Mesenchymal stem cell (in vitro differentiated cells and primary cell): ENCODE measurements around the gene MNS1.

Source experiments
- DNase-seq: peaks from one replicate; pipeline ENCODE4 v3.0.0-alpha.2; 2013
- H2AFZ ChIP-seq: one replicate; pipeline ENCODE4 v1.6.1; 2013; ENCODE audit warnings: low read depth, mild to moderate bottlenecking, control low read depth, inconsistent platforms, low read length, moderate library complexity
- H2AK5ac ChIP-seq: 2 replicates; pipeline ENCODE4 v1.6.1; 2013; ENCODE audit warnings: low read length, moderate library complexity, mild to moderate bottlenecking, inconsistent platforms; ENCODE audit not compliant: severe bottlenecking
- H2BK120ac ChIP-seq: one replicate; pipeline ENCODE4 v1.6.1; 2013; ENCODE audit warnings: low read depth, mild to moderate bottlenecking, inconsistent platforms, low read length, moderate library complexity
- H2BK12ac ChIP-seq, 2 experiments: one replicate each; pipeline ENCODE4 v1.6.1; 2013; ENCODE audit warnings: inconsistent platforms in 2 of 2, low read length in 2 of 2, mild to moderate bottlenecking in 2 of 2, moderate library complexity in 2 of 2, control low read depth in 1 of 2
- H2BK15ac ChIP-seq: one replicate; pipeline ENCODE4 v1.6.1; 2013; ENCODE audit warnings: mild to moderate bottlenecking, low read depth, inconsistent platforms; ENCODE audit not compliant: poor library complexity, severe bottlenecking
- H2BK5ac ChIP-seq: 2 replicates; pipeline ENCODE4 v1.6.1; 2013; ENCODE audit warnings: low read depth, mild to moderate bottlenecking, low read length, control low read depth, inconsistent platforms; ENCODE audit not compliant: poor library complexity, severe bottlenecking
- H3K14ac ChIP-seq, 2 experiments: one replicate each; pipeline ENCODE4 v1.6.1; 2013; ENCODE audit warnings: inconsistent platforms in 2 of 2, low read length in 2 of 2, control low read depth in 1 of 2, mild to moderate bottlenecking in 1 of 2, moderate library complexity in 1 of 2
- H3K18ac ChIP-seq, 2 experiments: one replicate each; pipeline ENCODE4 v1.6.1; 2013; ENCODE audit warnings: inconsistent platforms in 2 of 2, low read length in 2 of 2, control low read depth in 1 of 2, low read depth in 1 of 2, mild to moderate bottlenecking in 1 of 2
- H3K23ac ChIP-seq, 2 experiments: one replicate each; pipeline ENCODE4 v1.6.1; 2013; ENCODE audit warnings: inconsistent platforms in 2 of 2, low read length in 2 of 2, mild to moderate bottlenecking in 2 of 2, moderate library complexity in 2 of 2, control low read depth in 1 of 2
- H3K27ac ChIP-seq: 2 replicates; pipeline ENCODE4 v1.5.1; 2013; ENCODE audit warnings: mild to moderate bottlenecking, moderate library complexity, low read length, control low read depth, inconsistent platforms; ENCODE audit not compliant: poor library complexity, severe bottlenecking
- H3K27me3 ChIP-seq, 2 experiments: 2 replicates each; pipeline versions ENCODE4 v1.6.1 to v1.7.0; 2013; ENCODE audit warnings: low read length in 2 of 2, mild to moderate bottlenecking in 2 of 2, moderate library complexity in 2 of 2, control low read depth in 1 of 2, inconsistent platforms in 1 of 2; ENCODE audit not compliant: control insufficient read depth in 1 of 2, insufficient read depth in 1 of 2
- H3K36me3 ChIP-seq, 2 experiments: 2 replicates each; pipeline versions ENCODE4 v1.6.1 to v1.7.0; 2013; ENCODE audit warnings: low read length in 2 of 2, control low read depth in 1 of 2, inconsistent platforms in 1 of 2, low read depth in 1 of 2, mild to moderate bottlenecking in 1 of 2; ENCODE audit not compliant: insufficient read depth in 2 of 2, control insufficient read depth in 1 of 2
- H3K4ac ChIP-seq, 2 experiments: one replicate each; pipeline ENCODE4 v1.6.1; 2013; ENCODE audit warnings: inconsistent platforms in 2 of 2, low read length in 2 of 2, mild to moderate bottlenecking in 2 of 2, moderate library complexity in 2 of 2, control low read depth in 1 of 2, low read depth in 1 of 2
- H3K4me1 ChIP-seq: 2 replicates; pipeline ENCODE4 v1.6.1; 2013; ENCODE audit warnings: low read depth, low read length, control low read depth; ENCODE audit not compliant: control insufficient read depth, insufficient read depth
- H3K4me2 ChIP-seq: 2 replicates; pipeline ENCODE4 v1.6.1; 2013; ENCODE audit warnings: low read length, mild to moderate bottlenecking, inconsistent platforms; ENCODE audit not compliant: poor library complexity, severe bottlenecking
- H3K4me3 ChIP-seq, 2 experiments: 2 replicates each; pipeline versions ENCODE4 v1.5.1 to v1.7.0; 2013; ENCODE audit warnings: low read length in 2 of 2, mild to moderate bottlenecking in 2 of 2, control low read depth in 1 of 2, low read depth in 1 of 2; ENCODE audit not compliant: insufficient read depth in 1 of 2
- H3K79me1 ChIP-seq: replicated peaks from 2 replicates; pipeline ENCODE4 v1.6.1; 2013; ENCODE audit warnings: mild to moderate bottlenecking, control low read depth, low read length, inconsistent platforms; ENCODE audit not compliant: poor library complexity, severe bottlenecking
- H3K9ac ChIP-seq: 2 replicates; pipeline ENCODE4 v1.7.0; 2013; ENCODE audit warnings: mild to moderate bottlenecking, low read length, moderate library complexity
- H3K9me3 ChIP-seq: 2 replicates; pipeline ENCODE4 v1.7.0; 2013; ENCODE audit warnings: mild to moderate bottlenecking, low read length; ENCODE audit not compliant: control insufficient read depth
- H4K8ac ChIP-seq: one replicate; pipeline ENCODE4 v1.6.1; 2013; ENCODE audit warnings: inconsistent platforms, mild to moderate bottlenecking, low read length, moderate library complexity
- H4K91ac ChIP-seq: one replicate; pipeline ENCODE4 v1.6.1; 2013; ENCODE audit warnings: mild to moderate bottlenecking, low read length, inconsistent platforms
- whole genome bisulfite sequencing: methylation state at CpG from one replicate; pipeline ENCODE4 v1.1.7; 2013; ENCODE audit warnings: mixed read lengths; 5-methylcytosine and 5-hydroxymethylcytosine counted together

MNS1 gene

GRCh38 chr15:56393277-56393676 lies 71.7 kb downstream of the MNS1 start:
- H2BK15ac ChIP-seq, result no peak overlapping the region
- no peak overlapping the region for H3K4me2 ChIP-seq
- WGBS, result 88% methylated on average over 1 of the region's 1 CpG
- no peaks in the 10 kb centered on the region for H3K27me3 ChIP-seq
- H3K4me3 ChIP-seq, result no peak overlapping the region
- no peak overlapping the region for H2BK12ac ChIP-seq
- no peak overlapping the region for H3K23ac ChIP-seq
- H2BK120ac ChIP-seq, result no peak overlapping the region
- H3K4ac ChIP-seq, result no peak overlapping the region
- no peak overlapping the region for H2AFZ ChIP-seq
- no peak overlapping the region for H4K8ac ChIP-seq
- no peak overlapping the region for H3K14ac ChIP-seq
- no peaks in the 10 kb centered on the region for H3K36me3 ChIP-seq
- no peak overlapping the region for H3K9ac ChIP-seq
- no peak for DNase-seq
- no peak overlapping the region for H3K27ac ChIP-seq
- no peak overlapping the region for H3K18ac ChIP-seq
- no peak overlapping the region for H4K91ac ChIP-seq
- H2BK5ac ChIP-seq, result no peak overlapping the region
- H2AK5ac ChIP-seq, result no peak overlapping the region
- H3K9me3 ChIP-seq, result no peaks in the 10 kb centered on the region
- H3K4me1 ChIP-seq, result no peaks in the 10 kb centered on the region
- no peaks in the 10 kb centered on the region for H3K79me1 ChIP-seq

GRCh38 chr15:56390739-56391267 lies 74.1 kb downstream of the MNS1 start:
- 86% methylated on average over 1 of the region's 2 CpGs for WGBS
- H3K9ac ChIP-seq, result no peak overlapping the region
- DNase-seq, result no peak
- no peak overlapping the region for H4K8ac ChIP-seq
- no peak overlapping the region for H2BK5ac ChIP-seq
- no peaks in the 10 kb centered on the region for H3K4me1 ChIP-seq
- no peak overlapping the region for H3K18ac ChIP-seq
- no peak overlapping the region for H3K4me2 ChIP-seq
- H3K27ac ChIP-seq, result no peak overlapping the region
- no peaks in the 10 kb centered on the region for H3K79me1 ChIP-seq
- no peaks in the 10 kb centered on the region for H3K27me3 ChIP-seq
- H2AFZ ChIP-seq, result no peak overlapping the region
- no peak overlapping the region for H2BK15ac ChIP-seq
- H3K9me3 ChIP-seq, result no peaks in the 10 kb centered on the region
- H3K4ac ChIP-seq, result no peak overlapping the region
- no peak overlapping the region for H3K4me3 ChIP-seq
- H2BK12ac ChIP-seq, result no peak overlapping the region
- no peak overlapping the region for H3K14ac ChIP-seq
- H3K36me3 ChIP-seq, result no peaks in the 10 kb centered on the region
- no peak overlapping the region for H4K91ac ChIP-seq
- H2BK120ac ChIP-seq, result no peak overlapping the region
- H3K23ac ChIP-seq, result no peak overlapping the region
- H2AK5ac ChIP-seq, result no peak overlapping the region

- H3K4me1 ChIP-seq, result no peaks in the 10 kb centered on the region
- H3K18ac ChIP-seq, result no peak overlapping the region
- H3K14ac ChIP-seq, result no peak overlapping the region
- H2BK5ac ChIP-seq, result no peak overlapping the region
- no peak overlapping the region for H3K9ac ChIP-seq
- no peak overlapping the region for H3K27ac ChIP-seq
- peaks cover 2% of the 10 kb centered on the region for H3K79me1 ChIP-seq
- H2BK15ac ChIP-seq, result no peak overlapping the region
- H4K91ac ChIP-seq, result no peak overlapping the region
- H3K4me2 ChIP-seq, result no peak overlapping the region
- no peak overlapping the region for H3K4me3 ChIP-seq
- no peak overlapping the region for H3K23ac ChIP-seq
- H3K4ac ChIP-seq, result no peak overlapping the region
- peaks cover 5% of the 10 kb centered on the region for H3K9me3 ChIP-seq
- H2BK120ac ChIP-seq, result no peak overlapping the region
- no peak overlapping the region for H2BK12ac ChIP-seq
- no peak overlapping the region for H4K8ac ChIP-seq
- no peak overlapping the region for H2AK5ac ChIP-seq
- no peaks in the 10 kb centered on the region for H3K36me3 ChIP-seq
- no peak for DNase-seq
- 92% methylated on average over 2 of the region's 3 CpGs for WGBS
- H2AFZ ChIP-seq, result no peak overlapping the region
- H3K27me3 ChIP-seq, result no peaks in the 10 kb centered on the region
Measured at GRCh38 chr15:56385908-56386307, 79.0 kb downstream of the MNS1 start.

GRCh38 chr15:56383010-56383409 lies 81.9 kb downstream of the MNS1 start:
- Histone ChIP-seq H3K4me3 (no peak overlapping the region), H3K4me1 (no peaks in the 10 kb centered on the region), H3K9me3 (peaks cover 24% of the 10 kb centered on the region), H2BK12ac (no peak overlapping the region), H2BK15ac (no peak overlapping the region), H3K36me3 (no peaks in the 10 kb centered on the region), H3K18ac (no peak overlapping the region), H4K8ac (no peak overlapping the region), H3K27me3 (no peaks in the 10 kb centered on the region), H3K14ac (no peak overlapping the region), H2BK120ac (no peak overlapping the region), H2AK5ac (no peak overlapping the region), H3K27ac (no peak overlapping the region), H3K4me2 (no peak overlapping the region), H2AFZ (no peak overlapping the region), H3K4ac (no peak overlapping the region), H2BK5ac (no peak overlapping the region), H3K9ac (no peak overlapping the region), H3K23ac (no peak overlapping the region), H3K79me1 (peaks cover 2% of the 10 kb centered on the region), H4K91ac (no peak overlapping the region)
- 93% methylated on average over 3 of the region's 3 CpGs for WGBS
- DNase-seq, result no peak
